H1 (cell line): ENCODE data around the gene RAB9B. TPM values are rescaled to one million over a fixed set of nuclear protein-coding genes. Genes with fewer than 3 reads are reported as not detected.

ENCODE experiments used
- CTCF ChIA-PET: fragments of 300-600 bp; sonication (Branson Sonifier 250); formaldehyde crosslinking; loops from one replicate; lab custom pipeline; 2021; ENCODE audit not compliant: partially characterized antibody; lab: Charles Lee
- POLR2A ChIA-PET: fragments of 300-600 bp; sonication (Branson Sonifier 250); formaldehyde crosslinking; loops from one replicate; lab custom pipeline; 2021; ENCODE audit warnings: inconsistent platforms; ENCODE audit not compliant: partially characterized antibody; lab: Charles Lee
- DNase-seq, 2 experiments: peaks; one replicate each; pipeline versions ENCODE4 v3.0.0 to v3.0.0-alpha.2; 2010 to 2022; ENCODE audit warnings: low spot score in 2 of 2, low read depth in 1 of 2, mixed read lengths in 1 of 2
- FAIRE-seq: peaks from 2 replicates; lab custom pipeline; 2011; peaks lifted over from hg19 to GRCh38; lab: Jason Lieb, UNC
- H2AFZ ChIP-seq: 2 replicates; pipeline ENCODE4 v1.8.1; 2012; ENCODE audit warnings: low read length, inconsistent platforms
- H2AK5ac ChIP-seq: 2 replicates; pipeline ENCODE4 v1.6.1; 2013; ENCODE audit warnings: low read depth, low read length
- H2BK120ac ChIP-seq: replicated peaks from 2 replicates; pipeline ENCODE3; 2013; ENCODE audit warnings: low read depth, low read length, inconsistent platforms
- H2BK12ac ChIP-seq: 2 replicates; pipeline ENCODE4 v1.6.1; 2013; ENCODE audit warnings: low read depth, low read length
- H2BK15ac ChIP-seq: 2 replicates; pipeline ENCODE4 v1.6.1; 2013; ENCODE audit warnings: low read length
- H2BK20ac ChIP-seq: 2 replicates; pipeline ENCODE4 v1.6.1; 2013; ENCODE audit warnings: low read length
- H2BK5ac ChIP-seq: 2 replicates; pipeline ENCODE4 v1.6.1; 2013; ENCODE audit warnings: low read depth, low read length
- H3K14ac ChIP-seq: 2 replicates; pipeline ENCODE4 v1.6.1; 2013; ENCODE audit warnings: inconsistent platforms; ENCODE audit not compliant: insufficient read length
- H3K18ac ChIP-seq: 2 replicates; pipeline ENCODE4 v1.6.1; 2013; ENCODE audit warnings: low read length; ENCODE audit errors: extremely low read depth
- H3K23ac ChIP-seq: 2 replicates; pipeline ENCODE4 v1.6.1; 2013; ENCODE audit warnings: inconsistent platforms; ENCODE audit not compliant: insufficient read length
- H3K23me2 ChIP-seq: 2 replicates; pipeline ENCODE4 v1.6.1; 2013; ENCODE audit warnings: low read depth, low read length
- H3K27ac ChIP-seq: 2 replicates; pipeline ENCODE4 v1.6.1; 2011; ENCODE audit warnings: low read depth, low read length, inconsistent platforms
- H3K27me3 ChIP-seq, 4 experiments: replicated peaks in 1 of 4; 1 replicate in 1 of 4; 2 replicates in 3 of 4; pipeline versions ENCODE4 v1.6.1 to v1.8.1; 2011 to 2013; ENCODE audit warnings: low read length in 3 of 4, mild to moderate bottlenecking in 3 of 4, inconsistent platforms in 2 of 4, mixed read lengths in 2 of 4, moderate library complexity in 1 of 4; ENCODE audit not compliant: control insufficient read depth in 3 of 4, insufficient read depth in 3 of 4; ENCODE audit errors: extremely low read depth in 1 of 4
- H3K36me3 ChIP-seq, 4 experiments: 2 replicates each; pipeline versions ENCODE4 v1.6.1 to v1.8.1; 2011 to 2013; ENCODE audit warnings: mild to moderate bottlenecking in 4 of 4, low read length in 3 of 4, moderate library complexity in 2 of 4, control low read depth in 1 of 4, inconsistent platforms in 1 of 4; ENCODE audit not compliant: insufficient read depth in 4 of 4, control insufficient read depth in 2 of 4
- H3K4ac ChIP-seq: replicated peaks from 2 replicates; pipeline ENCODE3; 2013; ENCODE audit warnings: low read length, low read depth, mixed read lengths, inconsistent platforms; ENCODE audit not compliant: insufficient read length
- H3K4me1 ChIP-seq, 4 experiments: replicated peaks in 1 of 4; 1 replicate in 1 of 4; 2 replicates in 3 of 4; pipeline versions ENCODE4 v1.6.1 to v1.8.1; 2011 to 2013; ENCODE audit warnings: low read length in 3 of 4, inconsistent platforms in 2 of 4, mixed read lengths in 1 of 4; ENCODE audit not compliant: insufficient read depth in 4 of 4, control insufficient read depth in 3 of 4
- H3K4me2 ChIP-seq, 2 experiments: 2 replicates each; pipeline versions ENCODE4 v1.6.1 to v1.8.1; 2011 to 2013; ENCODE audit warnings: low read depth in 2 of 2, low read length in 2 of 2, control low read depth in 1 of 2, inconsistent platforms in 1 of 2, mild to moderate bottlenecking in 1 of 2; ENCODE audit not compliant: insufficient read depth in 1 of 2
- H3K4me3 ChIP-seq, 4 experiments: fragments of 200-600, 300-600 bp in 1 of 4; sonication (generic), shearing (Covaris generic), sonication (Bioruptor Twin) in 1 of 4; 2 replicates each; pipeline versions ENCODE4 v1.5.1 to v1.8.1; 2011 to 2016; ENCODE audit warnings: low read length in 4 of 4, low read depth in 3 of 4, control low read depth in 2 of 4, inconsistent platforms in 2 of 4, mild to moderate bottlenecking in 2 of 4, mixed read lengths in 1 of 4, moderate library complexity in 1 of 4; ENCODE audit not compliant: insufficient read depth in 2 of 4; ENCODE audit errors: extremely low read depth in 1 of 4
- H3K56ac ChIP-seq: replicated peaks from 2 replicates; pipeline ENCODE3; 2013; ENCODE audit warnings: low read depth, mild to moderate bottlenecking, mixed read lengths, low read length, inconsistent platforms; ENCODE audit not compliant: insufficient read length
- H3K79me1 ChIP-seq: 2 replicates; pipeline ENCODE4 v1.6.1; 2013; ENCODE audit warnings: low read depth, low read length, control low read depth
- H3K79me2 ChIP-seq, 2 experiments: 2 replicates each; pipeline versions ENCODE4 v1.6.1 to v1.8.1; 2012 to 2013; ENCODE audit warnings: low read length in 2 of 2, mild to moderate bottlenecking in 2 of 2, inconsistent platforms in 1 of 2; ENCODE audit not compliant: insufficient read depth in 2 of 2, control insufficient read depth in 1 of 2
- H3K9ac ChIP-seq, 4 experiments: replicated peaks in 1 of 4; 1 replicate in 1 of 4; 2 replicates in 3 of 4; pipeline versions ENCODE4 v1.6.1 to v1.8.1; 2011 to 2013; ENCODE audit warnings: low read depth in 3 of 4, low read length in 3 of 4, control low read depth in 2 of 4, mild to moderate bottlenecking in 2 of 4, moderate library complexity in 2 of 4, inconsistent platforms in 1 of 4; ENCODE audit errors: extremely low read depth in 1 of 4
- H3K9me3 ChIP-seq, 2 experiments: 2 replicates each; pipeline versions ENCODE4 v1.6.1 to v1.8.1; 2012 to 2013; ENCODE audit warnings: mild to moderate bottlenecking in 2 of 2, moderate library complexity in 2 of 2, control low read depth in 1 of 2, inconsistent platforms in 1 of 2, low read depth in 1 of 2, low read length in 1 of 2, mixed read lengths in 1 of 2; ENCODE audit not compliant: insufficient read depth in 2 of 2
- H4K20me1 ChIP-seq, 2 experiments: replicated peaks in 1 of 2; 2 replicates each; pipeline versions ENCODE3 to v1.8.1; 2011 to 2013; ENCODE audit warnings: inconsistent platforms in 2 of 2, low read length in 2 of 2, mild to moderate bottlenecking in 1 of 2; ENCODE audit not compliant: insufficient read depth in 2 of 2, control insufficient read depth in 1 of 2
- H4K5ac ChIP-seq: 2 replicates; pipeline ENCODE4 v1.6.1; 2013; ENCODE audit warnings: low read length, low read depth, mixed read lengths, inconsistent platforms; ENCODE audit not compliant: insufficient read length
- H4K8ac ChIP-seq: 2 replicates; pipeline ENCODE4 v1.8.0; 2013; ENCODE audit warnings: mild to moderate bottlenecking, moderate library complexity, low read length, inconsistent platforms; ENCODE audit not compliant: insufficient read depth; ENCODE audit errors: extremely low read depth
- H4K91ac ChIP-seq: replicated peaks from 2 replicates; pipeline ENCODE3; 2013; ENCODE audit warnings: low read length, mixed read lengths, inconsistent platforms; ENCODE audit not compliant: insufficient read length
- BACH1 ChIP-seq: IDR thresholded peaks from 2 replicates; pipeline ENCODE4 v1.6.1; 2012; ENCODE audit warnings: low read length, improper control_type of control experiment
- BCL11A ChIP-seq, 2 experiments: IDR thresholded peaks; one replicate each; pipeline ENCODE4 v1.6.1; 2011; ENCODE audit warnings: low read depth in 2 of 2, low read length in 2 of 2, mild to moderate bottlenecking in 2 of 2
- CBX5 ChIP-seq: fragments of 300-800, 300-1000 bp; sonication (generic); IDR thresholded peaks from 2 replicates; pipeline ENCODE4 v1.7.1; 2016; ENCODE audit warnings: antibody characterized with exemption, low read length, low read depth
- CBX8 ChIP-seq: fragments of 300-800, 300-1000 bp; sonication (generic); IDR thresholded peaks from 2 replicates; pipeline ENCODE4 v1.7.1; 2016; ENCODE audit warnings: low read depth, low read length, borderline replicate concordance
- CEBPB ChIP-seq: IDR thresholded peaks from 2 replicates; pipeline ENCODE4 v1.6.1; 2012; ENCODE audit warnings: low read depth, low read length
- CHD2 ChIP-seq: IDR thresholded peaks from 2 replicates; pipeline ENCODE4 v1.6.1; 2012; ENCODE audit warnings: low read length, improper control_type of control experiment
- CREB1 ChIP-seq: IDR thresholded peaks from 2 replicates; pipeline ENCODE4 v1.6.1; 2012; ENCODE audit warnings: inconsistent platforms
- JUN ChIP-seq: IDR thresholded peaks from 2 replicates; pipeline ENCODE4 v1.6.1; 2011; ENCODE audit warnings: low read depth, mild to moderate bottlenecking, improper control_type of control experiment, low read length
- MAFK ChIP-seq: IDR thresholded peaks from 2 replicates; pipeline ENCODE4 v1.6.1; 2012; ENCODE audit warnings: low read depth, mild to moderate bottlenecking, improper control_type of control experiment, low read length
- POLR2AphosphoS5 ChIP-seq: IDR thresholded peaks from 2 replicates; pipeline ENCODE4 v1.6.1; 2011; ENCODE audit warnings: low read depth, low read length
- RAD21 ChIP-seq, 2 experiments: IDR thresholded peaks in 1 of 2; conservative IDR thresholded peaks in 1 of 2; 2 replicates each; pipeline ENCODE4 v1.6.1; 2011; ENCODE audit warnings: low read depth in 2 of 2, low read length in 2 of 2, improper control_type of control experiment in 1 of 2, inconsistent platforms in 1 of 2, mild to moderate bottlenecking in 1 of 2, moderate library complexity in 1 of 2
- RFX5 ChIP-seq: IDR thresholded peaks from 2 replicates; pipeline ENCODE4 v1.6.1; 2011; ENCODE audit warnings: low read depth, low read length, improper control_type of control experiment, borderline replicate concordance
- TCF12 ChIP-seq: IDR thresholded peaks from 2 replicates; pipeline ENCODE4 v1.6.1; 2011; ENCODE audit warnings: low read depth, mild to moderate bottlenecking, low read length
- TEAD4 ChIP-seq: IDR thresholded peaks from 2 replicates; pipeline ENCODE4 v1.6.1; 2012; ENCODE audit warnings: low read depth, low read length, inconsistent platforms, mixed read lengths
- WGBS, 2 experiments: shearing (Covaris generic) in 1 of 2; methylation state at CpG; one replicate each; pipeline versions ENCODE4 v1.1.6 to v1.1.7; 2013 to 2015; ENCODE audit warnings: low lambda C conversion rate in 2 of 2, mixed read lengths in 2 of 2, inconsistent platforms in 1 of 2, low coverage in 1 of 2, missing lambda C conversion rate in 1 of 2; ENCODE audit not compliant: insufficient replicate concordance in 2 of 2, insufficient coverage in 1 of 2, insufficient read length in 1 of 2; ENCODE audit errors: extremely low coverage in 1 of 2, missing lambda C conversion rate in 1 of 2; 5-methylcytosine and 5-hydroxymethylcytosine counted together
- polyA plus RNA-seq, 7 experiments: library from polyadenylated mRNA; depleted of rRNA in 3 of 7; stranded (reverse) in 5 of 7; unstranded in 2 of 7; fragments of >200 nt in 5 of 7; fragments of 200-250 nt in 2 of 7; gene quantifications; 1 replicate in 5 of 7; 2 replicates in 1 of 7; 4 replicates in 1 of 7; pipeline versions ENCODE4 v1.2.1 to v1.2.3, GENCODE V29; 2011 to 2013; ENCODE audit warnings: missing spikeins in 2 of 7, mixed read lengths in 2 of 7
- total RNA-seq: library from RNA; stranded (reverse); fragmentation: NEBNext Ultra II Directional; extraction: Animal tissue kit (Norgen Biotek cat#: 25700); gene quantifications from 2 replicates; pipeline ENCODE4 v1.2.1, GENCODE V29; 2021
- TF ChIP-seq, protein P1 (sequence below): IDR thresholded peaks from 2 replicates; pipeline ENCODE4 v1.6.1; 2012; ENCODE audit warnings: low read length, inconsistent platforms

Gene RAB9B
- total and polyA plus RNA-seq, 2 of the 8 experiments (the other 6 are each of a cell fraction or from before 2014, with no cell fraction given): 0.26 to 0.56 TPM

DNA sequence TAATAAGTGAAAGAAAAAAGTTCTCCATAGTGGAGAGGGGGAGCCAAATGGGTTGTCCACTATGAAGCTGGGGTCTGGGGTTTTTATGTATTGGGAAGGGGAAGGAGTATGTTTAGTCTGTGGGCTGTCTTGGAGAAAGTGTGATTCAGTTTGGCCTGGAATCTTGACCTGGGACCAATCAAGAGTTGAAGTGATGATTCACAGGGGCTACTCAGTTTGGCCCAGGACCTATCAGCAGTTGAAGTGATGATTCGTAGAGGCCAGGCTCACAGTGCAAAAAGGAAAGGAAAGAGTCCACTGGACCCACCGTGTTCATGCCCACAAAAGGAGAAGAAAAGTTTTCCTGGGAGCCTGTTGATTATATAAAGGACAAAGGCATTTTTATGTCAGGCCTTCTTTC lies 47.3 kb upstream of the RAB9B start:
- DNase-seq: no peak
- FAIRE-seq: no peak
- Histone ChIP-seq H2AK5ac (no peak overlapping the region), H2BK15ac (no peak overlapping the region), H2AFZ (no peak overlapping the region), H4K5ac (no peak overlapping the region), H2BK20ac (no peak overlapping the region), H3K27ac (no peak overlapping the region), H3K36me3 (no peaks in the 10 kb centered on the region), H3K4me3 (no peak overlapping the region), H3K9me3 (no peaks in the 10 kb centered on the region), H3K4ac (no peak overlapping the region), H2BK5ac (no peak overlapping the region), H3K14ac (no peak overlapping the region), H3K4me1 (no peaks in the 10 kb centered on the region), H4K8ac (no peak overlapping the region), H3K18ac (no peak overlapping the region), H3K79me1 (no peaks in the 10 kb centered on the region), H3K23me2 (no peaks in the 10 kb centered on the region), H3K23ac (no peak overlapping the region), H3K79me2 (no peaks in the 10 kb centered on the region), H2BK120ac (no peak overlapping the region), H3K9ac (no peak overlapping the region), H4K20me1 (no peaks in the 10 kb centered on the region), H2BK12ac (no peak overlapping the region), H3K27me3 (no peaks in the 10 kb centered on the region), H4K91ac (no peak overlapping the region), H3K4me2 (no peak overlapping the region), H3K56ac (no peak overlapping the region)
- CTCF ChIA-PET: no interaction called here
- WGBS, 2 experiments: 66% methylated on average over 2 of the region's 2 CpGs; no CpG with 5 or more reads in 1 of the 2 experiments
- POLR2A ChIA-PET: no interaction called here
- TF ChIP-seq POLR2AphosphoS5 (no peak), BACH1 (no peak), CEBPB (no peak), RFX5 (no peak), RAD21 (IDR thresholded peaks at IDR 0.05 in 1 of 2, conservative IDR thresholded peaks at IDR 0.05 in 1 of 2; ENCODE audit: low read depth in 2 of 2, low read length in 2 of 2) (no peak), MAFK (no peak), BCL11A (IDR thresholded peaks at IDR 0.05; ENCODE audit: low read depth in 2 of 2, low read length in 2 of 2) (no peak), CBX8 (no peak), CBX5 (no peak), JUN (no peak), CHD2 (no peak), TCF12 (no peak), CREB1 (no peak), TEAD4 (no peak)
- TF ChIP-seq, protein P1, sequence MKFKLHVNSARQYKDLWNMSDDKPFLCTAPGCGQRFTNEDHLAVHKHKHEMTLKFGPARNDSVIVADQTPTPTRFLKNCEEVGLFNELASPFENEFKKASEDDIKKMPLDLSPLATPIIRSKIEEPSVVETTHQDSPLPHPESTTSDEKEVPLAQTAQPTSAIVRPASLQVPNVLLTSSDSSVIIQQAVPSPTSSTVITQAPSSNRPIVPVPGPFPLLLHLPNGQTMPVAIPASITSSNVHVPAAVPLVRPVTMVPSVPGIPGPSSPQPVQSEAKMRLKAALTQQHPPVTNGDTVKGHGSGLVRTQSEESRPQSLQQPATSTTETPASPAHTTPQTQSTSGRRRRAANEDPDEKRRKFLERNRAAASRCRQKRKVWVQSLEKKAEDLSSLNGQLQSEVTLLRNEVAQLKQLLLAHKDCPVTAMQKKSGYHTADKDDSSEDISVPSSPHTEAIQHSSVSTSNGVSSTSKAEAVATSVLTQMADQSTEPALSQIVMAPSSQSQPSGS: no peak
